Measurements from ENCODE around the gene ATG7.

- TF ChIP-seq, protein P1, sequence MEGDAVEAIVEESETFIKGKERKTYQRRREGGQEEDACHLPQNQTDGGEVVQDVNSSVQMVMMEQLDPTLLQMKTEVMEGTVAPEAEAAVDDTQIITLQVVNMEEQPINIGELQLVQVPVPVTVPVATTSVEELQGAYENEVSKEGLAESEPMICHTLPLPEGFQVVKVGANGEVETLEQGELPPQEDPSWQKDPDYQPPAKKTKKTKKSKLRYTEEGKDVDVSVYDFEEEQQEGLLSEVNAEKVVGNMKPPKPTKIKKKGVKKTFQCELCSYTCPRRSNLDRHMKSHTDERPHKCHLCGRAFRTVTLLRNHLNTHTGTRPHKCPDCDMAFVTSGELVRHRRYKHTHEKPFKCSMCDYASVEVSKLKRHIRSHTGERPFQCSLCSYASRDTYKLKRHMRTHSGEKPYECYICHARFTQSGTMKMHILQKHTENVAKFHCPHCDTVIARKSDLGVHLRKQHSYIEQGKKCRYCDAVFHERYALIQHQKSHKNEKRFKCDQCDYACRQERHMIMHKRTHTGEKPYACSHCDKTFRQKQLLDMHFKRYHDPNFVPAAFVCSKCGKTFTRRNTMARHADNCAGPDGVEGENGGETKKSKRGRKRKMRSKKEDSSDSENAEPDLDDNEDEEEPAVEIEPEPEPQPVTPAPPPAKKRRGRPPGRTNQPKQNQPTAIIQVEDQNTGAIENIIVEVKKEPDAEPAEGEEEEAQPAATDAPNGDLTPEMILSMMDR (IDR thresholded peaks at IDR 0.05; ENCODE audit: insufficient read depth, low read length), result no peak
- TF ChIP-seq POLR2AphosphoS5 (IDR thresholded peaks at IDR 0.05; ENCODE audit: low read depth), result no peak
- no peak for TF ChIP-seq REST (IDR thresholded peaks at IDR 0.05; ENCODE audit: insufficient replicate concordance, low read depth)
Measured at GRCh38 chr3:11297126-11297525, 24.9 kb downstream of the ATG7 start.

Data from HL-60 (cell line).